Measurements from ENCODE around the gene ITGB2.

The ITGB2 gene

GRCh38 chr21:44848821-44849521 is 71.7 kb downstream of the ITGB2 start:
- no peak for TF ChIP-seq CTCF (IDR thresholded peaks at IDR 0.05; ENCODE audit: borderline replicate concordance, insufficient read depth, low read depth, low read length)
- no peak overlapping the region for H3K4me3 ChIP-seq (ENCODE audit: low read depth, low read length)

- H3K4me3 ChIP-seq (ENCODE audit: low read depth, low read length), result no peak overlapping the region
- TF ChIP-seq CTCF (IDR thresholded peaks at IDR 0.05; ENCODE audit: borderline replicate concordance, insufficient read depth, low read depth, low read length), result no peak
Observed at GRCh38 chr21:44847261-44848056, 73.2 kb downstream of the ITGB2 start.

GRCh38 chr21:44846485-44847260 is 74.0 kb downstream of the ITGB2 start:
- H3K4me3 ChIP-seq (ENCODE audit: low read depth, low read length), result no peak overlapping the region
- TF ChIP-seq CTCF (IDR thresholded peaks at IDR 0.05; ENCODE audit: borderline replicate concordance, insufficient read depth, low read depth, low read length), result no peak

GRCh38 chr21:44846224-44846484 is 74.5 kb downstream of the ITGB2 start:
- H3K4me3 ChIP-seq (ENCODE audit: low read depth, low read length), result peak overlapping the region; percentile 34
- TF ChIP-seq CTCF (IDR thresholded peaks at IDR 0.05; ENCODE audit: borderline replicate concordance, insufficient read depth, low read depth, low read length), result no peak

GRCh38 chr21:44845418-44846223 is 75.1 kb downstream of the ITGB2 start:
- peak; percentile 44 for TF ChIP-seq CTCF (IDR thresholded peaks at IDR 0.05; ENCODE audit: borderline replicate concordance, insufficient read depth, low read depth, low read length)
- H3K4me3 ChIP-seq (ENCODE audit: low read depth, low read length), result peak overlapping the region; percentile 34

- no peak for TF ChIP-seq CTCF (IDR thresholded peaks at IDR 0.05; ENCODE audit: borderline replicate concordance, insufficient read depth, low read depth, low read length)
- no peak overlapping the region for H3K4me3 ChIP-seq (ENCODE audit: low read depth, low read length)
Observed at GRCh38 chr21:44844256-44844655, 76.4 kb downstream of the ITGB2 start.
